NCI-H1930 (cell line): ENCODE results near the gene PSMB11.
"Not testable (repeated sequence)": the region's sequence is repeated elsewhere in the genome, so short reads cannot be mapped to it uniquely, and the experiment has no call there.

Source experiments
- DNase-seq, 2 experiments: peaks; one replicate each; lab custom pipeline; 2025; lab: John Stamatoyannopoulos, UW

Gene PSMB11, protein sequence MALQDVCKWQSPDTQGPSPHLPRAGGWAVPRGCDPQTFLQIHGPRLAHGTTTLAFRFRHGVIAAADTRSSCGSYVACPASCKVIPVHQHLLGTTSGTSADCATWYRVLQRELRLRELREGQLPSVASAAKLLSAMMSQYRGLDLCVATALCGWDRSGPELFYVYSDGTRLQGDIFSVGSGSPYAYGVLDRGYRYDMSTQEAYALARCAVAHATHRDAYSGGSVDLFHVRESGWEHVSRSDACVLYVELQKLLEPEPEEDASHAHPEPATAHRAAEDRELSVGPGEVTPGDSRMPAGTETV

DNA sequence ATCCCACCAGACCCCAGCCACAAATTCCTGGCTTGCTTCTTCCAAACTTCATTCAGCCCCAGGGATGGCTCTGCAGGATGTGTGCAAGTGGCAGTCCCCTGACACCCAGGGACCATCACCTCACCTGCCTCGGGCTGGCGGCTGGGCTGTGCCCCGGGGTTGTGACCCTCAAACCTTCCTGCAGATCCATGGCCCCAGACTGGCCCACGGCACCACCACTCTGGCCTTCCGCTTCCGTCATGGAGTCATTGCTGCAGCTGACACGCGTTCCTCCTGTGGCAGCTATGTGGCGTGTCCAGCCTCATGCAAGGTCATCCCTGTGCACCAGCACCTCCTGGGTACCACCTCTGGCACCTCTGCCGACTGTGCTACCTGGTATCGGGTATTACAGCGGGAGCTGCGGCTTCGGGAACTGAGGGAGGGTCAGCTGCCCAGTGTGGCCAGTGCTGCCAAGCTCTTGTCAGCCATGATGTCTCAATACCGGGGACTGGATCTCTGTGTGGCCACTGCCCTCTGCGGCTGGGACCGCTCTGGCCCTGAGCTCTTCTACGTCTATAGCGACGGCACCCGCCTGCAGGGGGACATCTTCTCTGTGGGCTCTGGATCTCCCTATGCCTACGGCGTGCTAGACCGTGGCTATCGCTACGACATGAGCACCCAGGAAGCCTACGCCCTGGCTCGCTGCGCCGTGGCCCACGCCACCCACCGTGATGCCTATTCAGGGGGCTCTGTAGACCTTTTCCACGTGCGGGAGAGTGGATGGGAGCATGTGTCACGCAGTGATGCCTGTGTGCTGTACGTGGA, at the start of gene PSMB11:
Gene PSMB11, plus strand, starts transcription at position 51 of the 804 bp plus-strand sequence. Its CDS starts 14 bp downstream, at position 65.
- no peak for DNase-seq

DNA sequence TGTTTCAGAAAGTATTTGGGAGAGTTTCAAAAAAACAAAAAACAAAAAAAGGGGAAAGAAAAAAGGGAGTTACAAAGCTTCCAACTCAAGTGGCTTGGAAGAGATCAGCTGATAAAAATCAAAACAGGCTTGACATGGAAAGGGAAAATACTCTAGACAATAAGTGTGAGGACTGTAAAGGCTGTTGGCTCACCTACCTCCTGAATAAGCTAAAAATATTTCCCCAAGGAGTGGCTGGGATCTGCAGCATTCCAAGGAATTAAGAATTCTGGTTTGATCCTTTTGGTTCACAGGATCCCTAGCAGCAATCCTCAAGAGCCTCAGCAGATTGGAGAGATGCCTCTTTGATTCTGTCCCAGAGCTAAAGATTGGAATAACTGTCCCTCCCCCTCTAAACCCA, 48.5 kb upstream of the PSMB11 start:
- DNase-seq = no peak

DNA sequence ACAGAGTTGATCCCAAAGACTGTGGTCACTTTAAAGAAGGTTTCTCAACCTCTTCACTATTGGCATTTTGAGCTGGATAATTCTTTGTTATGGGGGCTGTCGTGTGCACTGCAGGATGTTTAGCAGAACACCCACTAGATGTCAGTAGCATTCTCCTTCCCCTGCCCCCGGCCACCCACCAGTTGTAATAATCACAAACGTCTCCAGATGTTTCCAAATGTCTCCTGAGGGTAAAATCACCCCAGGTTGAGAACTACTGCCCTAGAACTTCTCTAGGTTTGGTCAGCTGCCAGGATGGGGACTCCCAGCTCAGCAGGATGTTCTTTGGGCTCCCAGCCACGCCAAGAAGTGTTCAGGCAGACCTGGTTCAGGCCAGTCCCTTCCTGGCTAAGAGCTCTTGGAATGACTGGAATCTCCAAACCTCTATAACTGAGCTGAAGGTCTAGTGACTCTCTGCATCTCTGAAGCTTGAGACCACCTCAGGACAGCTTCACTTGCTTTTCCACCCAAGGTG, 47.2 kb upstream of the PSMB11 start:
- DNase-seq = no peak

DNA sequence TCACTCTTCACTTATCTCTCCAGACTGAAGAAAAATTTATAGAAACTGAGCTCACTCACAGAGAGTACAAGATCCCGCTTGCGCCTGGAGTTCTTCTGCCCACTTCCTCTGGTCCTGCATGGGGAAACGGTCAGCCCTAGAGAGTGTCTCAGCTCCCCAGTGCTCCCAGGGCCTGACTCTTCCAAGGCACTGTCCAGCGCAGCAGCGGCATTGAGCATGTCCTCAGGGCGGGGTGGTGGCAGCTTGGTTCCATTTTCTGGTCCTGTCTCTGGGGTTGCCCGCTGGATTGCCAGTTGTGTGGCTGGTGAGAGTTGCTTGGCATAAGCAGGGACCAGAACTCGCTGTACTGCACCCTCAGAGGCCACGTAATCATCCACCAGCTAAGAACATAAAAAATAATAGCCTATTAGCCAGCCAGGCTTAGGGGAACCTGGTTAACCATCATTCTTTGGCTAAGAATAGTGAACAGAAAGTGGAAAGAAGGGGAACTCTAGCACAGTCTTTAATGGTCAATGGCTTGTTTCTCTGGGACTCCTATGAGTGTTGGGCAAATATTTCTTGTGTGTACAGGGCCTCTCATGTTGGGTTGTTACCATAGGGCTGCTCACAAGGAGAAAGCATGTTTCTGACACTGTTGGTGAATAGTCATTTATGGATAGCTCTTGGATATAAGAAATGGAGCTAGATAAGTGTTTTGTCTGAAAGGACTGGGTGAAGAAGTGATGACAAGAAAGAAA, 46.0 kb upstream of the PSMB11 start:
- no peak for DNase-seq

DNA sequence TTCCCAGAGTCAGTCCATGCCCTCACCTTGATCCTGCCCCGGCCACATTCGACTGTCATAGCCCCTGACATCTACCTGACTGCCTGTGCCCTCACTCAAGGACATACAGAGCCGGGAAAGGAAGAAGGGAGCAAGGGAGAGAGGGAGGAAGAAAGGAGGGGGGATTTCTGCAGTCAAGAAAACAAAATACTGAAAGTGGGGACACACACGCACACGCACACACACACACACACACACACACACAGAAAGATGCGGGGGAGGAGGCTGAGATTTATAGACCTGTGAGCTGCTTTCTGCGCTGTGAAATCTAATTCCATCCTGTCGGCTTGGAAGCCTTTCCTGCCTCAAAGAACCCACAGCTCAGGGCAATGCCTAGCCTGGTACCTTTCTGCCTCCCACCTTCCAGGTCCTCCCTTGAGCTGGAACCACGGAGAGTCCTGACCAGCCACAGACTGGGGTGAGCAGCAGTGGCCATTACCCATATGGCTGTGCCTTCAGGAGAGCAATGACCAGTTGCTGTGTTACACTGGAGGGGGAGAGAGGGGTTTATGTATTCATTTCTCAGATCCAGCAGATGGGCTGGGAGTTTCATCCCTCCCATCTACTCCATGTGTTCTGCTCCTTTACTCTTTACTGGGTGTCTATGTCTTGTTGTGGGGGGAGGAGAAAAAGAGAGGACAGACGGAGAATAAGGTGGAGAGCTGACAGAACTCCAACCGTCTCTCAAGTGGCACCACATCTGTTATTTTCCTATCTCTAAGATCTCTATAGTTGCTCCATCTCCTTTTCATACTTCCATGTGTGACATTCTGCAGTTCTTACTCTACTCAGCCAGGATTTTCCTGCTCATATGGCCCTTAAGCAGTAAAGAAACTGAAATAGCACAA, 45.0 kb upstream of the PSMB11 start:
- no peak for DNase-seq

DNA sequence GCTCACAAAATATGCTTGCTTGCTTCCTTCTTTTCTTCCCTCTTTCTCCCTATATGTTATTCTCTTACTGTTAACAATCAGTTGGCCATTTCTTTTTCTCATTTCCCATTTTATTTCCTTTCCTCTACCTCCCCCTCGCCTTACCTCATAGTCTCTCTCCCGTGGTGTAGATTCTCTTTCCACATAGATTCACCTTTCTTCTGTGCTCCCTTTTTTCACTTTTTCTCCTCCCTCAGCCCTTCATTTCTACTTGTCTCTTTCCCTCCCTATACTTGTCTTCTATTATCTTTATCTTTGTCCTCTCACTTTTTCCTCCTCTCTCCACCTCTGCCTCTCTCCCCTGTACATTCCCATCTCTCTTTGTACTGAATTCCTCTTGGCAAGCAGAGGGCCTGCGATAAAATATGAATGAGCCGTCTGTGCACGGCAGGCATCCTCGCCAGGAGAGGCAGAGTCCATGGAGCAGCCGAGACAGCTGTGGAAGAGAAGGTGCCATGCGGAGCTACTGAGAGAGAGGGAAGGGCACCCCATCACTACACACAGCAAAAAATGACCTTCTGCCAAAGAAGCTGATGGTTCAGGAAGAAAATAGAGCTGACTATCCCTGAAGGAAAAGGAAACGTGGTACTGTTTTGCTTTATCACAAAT, 44.2 kb upstream of the PSMB11 start:
- no peak for DNase-seq

DNA sequence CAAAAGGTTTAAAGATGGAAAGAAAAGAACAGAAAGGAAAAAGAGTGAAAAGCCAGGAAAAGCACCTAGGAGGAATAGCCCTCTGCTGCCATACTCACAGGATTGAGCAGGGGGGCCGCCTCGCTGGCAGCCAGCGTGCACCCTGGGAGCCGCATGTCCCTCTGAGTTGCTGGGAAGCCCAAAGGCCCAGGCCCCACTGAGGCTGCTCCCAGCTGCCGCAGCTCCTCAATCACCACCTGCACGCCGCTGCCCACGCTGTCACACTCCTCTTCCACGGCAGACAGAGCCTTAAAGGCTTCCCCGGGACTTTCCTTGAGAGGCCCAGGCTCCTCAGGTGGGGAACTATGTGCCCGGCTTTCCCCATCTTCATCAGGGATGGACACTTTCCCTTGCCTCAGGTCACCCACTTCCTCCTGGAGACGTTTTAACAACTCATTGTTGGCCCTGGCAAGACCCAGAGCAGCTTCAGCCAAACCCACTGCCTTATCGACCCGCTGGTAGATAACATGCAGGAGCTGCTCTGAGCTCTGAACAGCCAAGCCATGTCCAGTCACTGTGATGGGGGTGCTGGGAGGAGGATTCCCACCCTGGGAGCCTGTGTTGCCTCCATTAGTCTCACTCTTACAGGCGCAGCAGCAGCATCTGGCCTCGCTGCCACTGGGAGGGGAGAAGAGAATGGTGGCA, 43.5 kb upstream of the PSMB11 start:
- no peak for DNase-seq

- DNase-seq = no peak
These were observed 41.2 kb upstream of the PSMB11 start for GRCh38 chr14:23000860-23001259.

- DNase-seq = no peak
These were observed 39.4 kb upstream of the PSMB11 start for GRCh38 chr14:23002592-23002991.

DNA sequence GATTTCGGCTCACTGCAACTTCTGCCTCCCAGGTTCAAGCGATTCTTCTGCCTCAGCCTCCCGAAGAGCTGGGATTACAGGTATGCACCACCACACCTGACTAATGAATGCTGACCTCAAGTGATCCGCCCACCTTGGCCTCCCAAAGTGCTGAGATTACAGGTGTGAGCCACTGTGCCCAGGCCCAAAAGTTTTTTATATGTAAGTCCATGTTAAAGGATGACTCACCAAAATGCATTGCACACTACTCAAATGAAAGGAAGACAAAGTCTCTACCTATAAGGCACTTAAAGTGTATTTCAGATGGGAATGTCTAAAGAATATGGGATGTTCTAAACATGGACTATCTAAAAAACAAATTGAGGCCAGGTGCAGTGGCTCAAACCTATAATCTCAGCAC, 37.7 kb upstream of the PSMB11 start:
- not testable (repeated sequence) for DNase-seq

GRCh38 chr14:23005451-23006187, 36.4 kb upstream of the PSMB11 start:
- DNase-seq = no peak

DNA sequence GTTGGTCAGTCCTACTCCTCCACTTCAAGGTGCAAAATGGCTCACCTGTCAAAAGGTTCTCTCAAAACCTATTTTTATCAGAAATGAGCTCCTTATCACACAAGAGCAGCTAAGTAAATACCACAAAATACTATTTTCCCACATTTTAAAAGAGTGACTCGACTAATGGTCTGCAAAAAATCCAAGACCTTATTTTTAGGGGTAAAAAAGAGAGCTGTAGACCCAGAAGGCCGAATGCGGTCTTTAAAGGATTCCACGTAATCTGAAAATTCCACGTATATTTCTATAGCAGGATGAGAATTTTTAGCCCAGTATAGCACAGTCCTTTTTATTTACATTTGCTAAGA, 35.9 kb upstream of the PSMB11 start:
- DNase-seq = no peak

DNA sequence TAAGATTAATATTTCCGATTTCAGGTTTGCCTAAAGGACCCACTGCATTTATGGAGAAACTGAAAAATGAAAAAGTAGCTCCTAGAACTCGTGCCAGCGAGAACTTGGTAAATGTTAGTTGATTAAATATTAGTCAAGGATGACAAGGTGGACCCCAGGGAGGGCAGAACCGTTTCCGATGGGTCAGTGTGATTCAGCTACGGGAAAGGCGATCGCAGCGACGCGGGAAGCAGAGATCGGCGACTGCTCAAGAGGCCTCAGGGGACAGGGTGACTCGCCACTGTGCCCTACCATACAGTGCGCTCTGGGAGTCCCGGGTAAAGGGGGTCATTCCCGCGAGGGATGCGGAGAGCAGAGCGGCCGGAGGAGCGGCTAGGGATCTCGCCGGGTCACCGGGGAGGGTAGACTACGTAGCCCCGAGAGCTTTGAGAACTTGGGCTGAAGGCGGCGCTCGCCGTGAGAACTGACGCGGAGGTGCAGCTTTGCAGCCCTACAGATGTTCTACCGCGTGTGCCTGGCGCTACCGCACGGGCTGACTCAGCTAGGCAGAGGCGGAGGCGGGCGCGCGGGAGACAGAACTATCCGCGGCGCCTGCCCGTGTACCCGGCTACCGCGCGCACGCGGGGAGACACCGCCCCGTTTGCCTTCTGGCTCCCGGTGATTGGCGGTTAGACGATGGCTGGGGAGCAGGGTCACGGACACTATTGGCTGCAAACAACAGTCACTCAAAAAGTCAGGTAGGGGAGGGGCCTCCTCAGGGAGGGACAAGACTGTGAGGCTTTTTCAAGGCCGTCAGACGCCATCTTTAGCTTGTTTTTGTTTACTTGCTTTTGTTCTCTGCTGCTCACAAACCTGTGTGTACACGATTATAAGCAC, 35.2 kb upstream of the PSMB11 start:
- peak; percentile 96 for DNase-seq

DNA sequence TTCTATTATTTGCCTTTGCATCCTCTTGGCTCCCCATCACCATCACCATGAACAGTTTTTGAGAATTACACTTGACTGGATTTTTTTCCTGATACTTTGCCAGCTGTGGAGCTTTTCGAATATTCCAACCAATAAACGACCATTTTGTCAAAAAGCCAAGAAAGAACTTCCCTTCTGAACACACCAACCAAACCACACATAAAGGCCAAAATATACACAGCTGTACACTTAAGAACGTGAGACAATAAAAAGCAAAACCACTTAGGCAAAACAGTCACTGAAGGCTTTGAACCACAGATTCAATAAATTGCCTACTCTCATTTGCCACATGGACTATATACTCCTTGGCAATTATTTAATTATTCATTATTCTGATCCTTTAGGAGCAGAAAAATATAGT, 33.2 kb upstream of the PSMB11 start:
- DNase-seq = peak in 1 of 2 experiments; percentile 9

GRCh38 chr14:23009483-23009938, 32.5 kb upstream of the PSMB11 start:
- peak in 1 of 2 experiments; percentile 18 for DNase-seq

- peak; percentile 44 to 75 for DNase-seq
These were observed 31.9 kb upstream of the PSMB11 start, which contains the start of gene C14orf93 for GRCh38 chr14:23009939-23010726. C14orf93 (minus strand) TSS chr14:23010143; CDS start chr14:22999023, 11,120 bp downstream.

GRCh38 chr14:23013054-23013748, 28.8 kb upstream of the PSMB11 start:
- no peak for DNase-seq
